IPS-NIHi7 (cell line): ENCODE measurements around the gene COPS2.

Source experiments
- DNase-seq: peaks from one replicate; pipeline ENCODE4 v3.0.0; 2012; ENCODE audit warnings: mixed read lengths; ENCODE audit errors: extremely low spot score

The COPS2 gene

DNA sequence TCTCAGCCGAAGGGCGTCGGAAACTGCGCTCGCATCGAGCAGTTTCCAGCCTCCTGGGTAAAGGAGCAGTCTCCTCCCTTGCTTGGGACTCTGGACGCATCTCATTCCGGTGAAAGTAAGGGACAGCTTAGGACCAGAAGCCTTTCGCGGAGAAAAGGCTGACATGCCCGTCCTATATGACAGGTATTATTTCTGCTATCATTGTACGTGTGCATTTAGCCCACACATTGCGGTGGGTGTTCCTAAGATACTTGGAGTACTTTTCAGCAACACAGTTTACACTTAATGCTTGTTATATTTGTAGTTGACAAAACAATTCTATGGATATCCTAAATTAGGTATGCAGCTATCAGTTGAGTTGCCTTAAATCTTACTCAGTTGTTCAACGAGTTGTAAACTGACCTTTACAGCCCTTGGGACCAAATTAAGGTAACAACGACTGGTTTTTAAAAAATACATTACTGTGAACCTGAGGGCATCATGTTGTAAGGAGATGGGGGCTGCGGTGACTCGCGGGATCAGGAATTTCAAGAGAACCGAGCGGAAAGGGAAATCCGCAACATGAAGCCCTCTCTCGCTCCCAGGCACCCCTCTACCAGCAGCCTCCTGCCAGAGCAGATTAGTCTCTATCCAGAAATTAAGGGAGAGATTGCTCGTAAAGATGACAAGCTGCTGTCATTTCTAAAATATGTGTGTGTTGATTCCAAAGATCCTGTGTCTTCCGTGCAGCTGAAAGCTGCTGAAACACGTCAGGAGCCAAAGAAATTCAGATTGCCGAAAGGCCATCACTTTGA, 632 bp upstream of the COPS2 start:
- DNase-seq: peak; percentile 23

- DNase-seq: no peak
Measured at GRCh38 chr15:49154799-49155109, 645 bp downstream of the COPS2 start.

GRCh38 chr15:49154359-49154758, 1.0 kb downstream of the COPS2 start:
- DNase-seq: no peak

- DNase-seq: no peak
Measured at GRCh38 chr15:49152552-49153312, 2.7 kb downstream of the COPS2 start.

DNA sequence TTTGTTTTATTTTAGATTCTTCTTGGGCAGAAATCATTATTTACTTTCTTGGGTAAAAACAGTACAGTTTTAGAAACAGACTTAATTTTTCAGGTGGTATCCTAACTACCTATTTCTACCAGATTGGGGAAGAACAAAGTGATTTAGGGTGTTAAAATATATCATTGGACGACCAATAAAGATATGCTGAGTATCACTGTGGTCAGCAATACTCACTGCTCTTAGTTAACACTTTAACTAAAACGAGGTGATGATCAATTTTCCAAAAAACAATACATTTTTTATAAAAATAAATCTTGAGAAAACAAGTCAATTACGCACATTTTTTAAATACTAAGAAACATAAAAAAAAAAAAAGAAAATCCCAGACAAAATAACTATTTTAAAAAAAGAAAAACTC, 3.6 kb downstream of the COPS2 start:
- DNase-seq: no peak

DNA sequence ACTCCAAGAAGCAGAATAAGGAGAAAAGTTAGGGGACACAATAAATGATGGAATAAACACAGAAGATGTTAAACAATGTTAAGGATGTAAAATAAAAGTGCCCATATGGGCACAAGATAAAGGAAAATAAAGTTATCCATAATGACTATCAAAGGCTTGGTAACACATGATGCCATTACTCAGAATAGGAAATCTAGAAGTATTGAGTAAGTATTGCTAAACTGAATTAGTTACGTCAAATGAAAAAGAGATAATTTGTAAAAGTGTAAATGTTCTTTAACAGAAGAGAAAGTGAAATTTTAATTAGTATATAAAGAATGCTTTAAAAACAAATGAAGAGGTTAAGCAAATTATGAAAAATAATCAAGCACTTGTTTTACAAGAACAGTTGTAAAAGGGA, 6.7 kb downstream of the COPS2 start:
- DNase-seq: no peak

DNA sequence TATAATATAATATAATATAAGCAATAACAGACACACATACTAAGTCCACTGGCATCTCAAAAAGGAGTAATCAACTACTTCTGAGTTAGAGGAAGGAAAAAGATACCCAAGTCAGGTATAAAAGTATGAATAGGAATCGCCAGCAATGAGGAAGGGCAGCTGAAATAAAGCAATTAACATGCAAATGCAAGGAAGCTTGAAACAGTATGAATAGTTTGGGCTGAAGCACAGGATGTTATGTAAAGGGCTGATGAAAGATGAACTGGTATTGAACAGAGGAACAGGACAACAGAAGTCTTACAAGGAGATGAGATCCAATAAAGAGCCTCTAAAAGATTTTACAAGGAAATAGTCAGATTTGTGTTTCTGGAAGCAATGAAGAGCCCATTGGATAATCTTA, 7.1 kb downstream of the COPS2 start:
- DNase-seq: no peak

DNA sequence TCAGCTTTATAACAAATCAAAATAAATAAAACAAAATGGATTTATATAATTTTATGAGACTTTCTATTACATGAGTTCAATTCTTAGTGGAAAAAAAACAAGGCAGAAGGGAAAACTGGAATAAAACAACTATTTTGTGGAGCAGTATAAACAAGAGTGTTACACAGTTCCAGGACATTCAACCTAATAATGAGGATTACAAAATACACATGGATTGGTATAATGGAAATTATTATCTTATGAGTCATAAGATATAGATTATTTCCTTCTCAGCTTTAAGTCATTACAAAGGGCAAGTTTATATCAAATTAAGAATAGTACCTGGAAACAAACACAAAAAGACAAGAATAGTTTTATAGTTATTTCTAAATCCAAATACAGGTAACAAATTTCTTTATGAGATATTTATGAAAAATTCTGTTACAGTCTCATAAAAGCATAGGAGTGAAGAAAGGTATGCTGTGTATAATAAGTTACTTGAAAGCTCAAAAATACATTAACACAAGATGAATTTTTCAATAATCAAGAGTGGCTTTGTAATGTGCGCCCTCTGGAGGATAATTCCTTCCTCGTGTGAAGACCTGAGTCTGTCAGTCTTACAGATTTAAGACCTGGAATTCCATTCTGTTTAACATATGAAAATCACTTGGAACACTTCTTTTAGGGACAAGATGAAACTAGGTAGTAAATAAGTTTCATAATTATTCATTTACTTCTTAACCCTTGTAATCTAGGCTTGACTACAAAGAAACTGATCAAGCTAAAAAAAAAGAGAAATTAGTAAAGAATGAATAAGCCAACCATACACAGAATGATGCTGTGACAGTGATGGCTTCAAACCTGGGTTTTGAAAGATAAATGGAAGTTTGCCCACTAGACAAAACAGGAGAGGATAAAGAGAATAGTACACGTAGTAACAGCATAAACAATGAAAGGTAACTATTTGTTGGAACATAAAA, 9.5 kb downstream of the COPS2 start:
- DNase-seq: peak; percentile 19

GRCh38 chr15:49137861-49138260, 17.5 kb downstream of the COPS2 start:
- DNase-seq: no peak

DNA sequence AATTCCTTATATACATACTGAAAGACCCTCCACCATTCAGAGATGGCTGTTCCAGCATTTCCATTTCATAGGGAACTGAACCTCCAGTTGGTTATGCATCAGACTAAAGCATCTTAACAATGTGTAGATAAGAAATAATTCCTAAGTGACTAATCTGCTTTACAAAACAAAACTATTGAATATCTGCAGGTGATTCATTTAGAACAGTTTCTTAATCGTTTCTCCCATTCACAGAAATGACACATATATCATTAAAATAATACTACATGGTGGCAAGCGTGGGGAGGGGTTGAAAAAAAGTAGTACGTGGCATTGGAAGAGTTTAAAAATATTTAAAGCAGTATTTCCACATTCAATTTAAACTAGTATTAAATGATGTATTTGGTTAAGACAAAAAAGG, 19.5 kb downstream of the COPS2 start:
- no peak for DNase-seq

- no peak for DNase-seq
Measured at GRCh38 chr15:49135342-49135857, 20.0 kb downstream of the COPS2 start.

GRCh38 chr15:49134683-49135341, 20.6 kb downstream of the COPS2 start:
- no peak for DNase-seq

- no peak for DNase-seq
Measured at GRCh38 chr15:49131403-49131802, 24.0 kb downstream of the COPS2 start.

DNA sequence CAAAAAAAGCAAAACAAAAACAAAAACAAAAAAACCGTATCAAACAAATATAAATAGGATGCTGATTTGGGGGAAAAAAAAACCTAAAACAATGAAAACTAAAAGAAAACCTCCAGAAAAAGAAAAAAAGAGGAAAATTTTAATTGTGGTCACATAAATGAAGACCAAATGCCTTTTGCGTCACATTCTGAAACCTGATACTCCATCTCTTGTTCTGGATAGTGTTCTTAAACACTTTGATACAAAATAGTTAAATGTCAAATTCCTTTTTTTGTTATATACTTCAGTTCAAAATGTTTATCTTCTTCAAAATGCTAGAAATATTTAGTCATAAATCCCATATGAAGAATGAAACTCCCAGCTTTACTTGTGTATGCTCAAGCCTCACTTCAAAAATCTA, 31.0 kb downstream of the COPS2 start:
- no peak for DNase-seq

DNA sequence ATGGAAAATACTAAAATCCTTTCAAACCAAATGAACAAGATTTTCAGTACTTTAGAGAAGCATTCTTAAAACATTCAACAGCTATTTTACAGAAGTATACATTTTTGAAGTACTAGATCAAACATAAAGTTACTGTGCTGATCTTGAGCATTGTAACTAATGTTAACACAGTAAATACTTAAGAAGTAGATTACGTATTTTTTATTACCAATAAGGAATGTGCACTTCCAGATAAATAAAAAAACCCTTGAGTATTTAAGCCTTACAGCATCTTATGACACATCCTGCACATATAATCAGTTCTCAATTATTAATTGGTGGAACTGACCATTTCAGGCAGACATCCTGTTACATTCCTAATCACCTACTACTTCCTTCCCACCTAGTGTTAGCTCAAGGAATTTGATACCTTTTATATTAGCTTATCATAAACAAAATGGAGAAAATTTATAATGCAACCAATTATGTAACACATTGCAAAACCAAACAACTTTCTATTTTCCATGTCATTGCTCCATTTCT, 32.8 kb downstream of the COPS2 start:
- no peak for DNase-seq

DNA sequence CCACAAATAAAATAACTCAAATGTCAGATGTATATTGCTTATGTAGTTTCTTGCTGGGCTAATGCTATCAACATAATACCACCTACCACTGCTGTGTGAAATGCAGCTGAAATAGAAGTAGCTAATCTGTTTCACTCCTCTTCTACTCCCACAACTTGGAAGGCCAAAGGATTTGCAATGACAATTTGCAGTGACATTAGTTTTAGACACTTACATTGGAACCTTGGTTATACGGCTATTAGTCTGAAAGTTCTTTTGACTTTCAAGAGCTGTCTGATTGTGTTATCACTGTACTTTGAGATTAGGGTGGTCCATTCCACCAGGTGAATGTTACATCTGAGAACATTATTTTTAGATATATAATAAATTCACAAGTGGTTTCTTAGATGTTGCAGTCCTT, 33.5 kb downstream of the COPS2 start:
- no peak for DNase-seq

DNA sequence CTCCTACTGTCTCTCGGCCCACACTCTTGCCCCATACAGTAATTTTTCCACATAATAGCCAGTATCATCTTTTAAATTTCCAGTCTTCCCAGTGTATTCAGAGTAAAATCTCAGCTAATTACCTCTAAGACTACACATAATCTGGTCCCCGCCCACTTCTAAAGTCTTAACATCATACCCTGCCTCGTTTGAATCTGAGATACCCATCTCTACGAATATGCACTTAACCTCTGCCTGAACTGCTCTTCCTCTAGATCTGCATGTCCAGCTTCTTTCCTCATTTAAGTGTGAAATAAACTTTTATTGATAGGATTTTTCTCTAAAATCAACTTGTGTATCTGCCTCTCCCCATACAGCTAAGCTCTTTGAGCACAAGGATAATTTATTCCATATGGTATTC, 34.6 kb downstream of the COPS2 start:
- DNase-seq: no peak

- DNase-seq: no peak
Measured at GRCh38 chr15:49116108-49116857, 39.1 kb downstream of the COPS2 start.

GRCh38 chr15:49115062-49115461, 40.3 kb downstream of the COPS2 start:
- no peak for DNase-seq

DNA sequence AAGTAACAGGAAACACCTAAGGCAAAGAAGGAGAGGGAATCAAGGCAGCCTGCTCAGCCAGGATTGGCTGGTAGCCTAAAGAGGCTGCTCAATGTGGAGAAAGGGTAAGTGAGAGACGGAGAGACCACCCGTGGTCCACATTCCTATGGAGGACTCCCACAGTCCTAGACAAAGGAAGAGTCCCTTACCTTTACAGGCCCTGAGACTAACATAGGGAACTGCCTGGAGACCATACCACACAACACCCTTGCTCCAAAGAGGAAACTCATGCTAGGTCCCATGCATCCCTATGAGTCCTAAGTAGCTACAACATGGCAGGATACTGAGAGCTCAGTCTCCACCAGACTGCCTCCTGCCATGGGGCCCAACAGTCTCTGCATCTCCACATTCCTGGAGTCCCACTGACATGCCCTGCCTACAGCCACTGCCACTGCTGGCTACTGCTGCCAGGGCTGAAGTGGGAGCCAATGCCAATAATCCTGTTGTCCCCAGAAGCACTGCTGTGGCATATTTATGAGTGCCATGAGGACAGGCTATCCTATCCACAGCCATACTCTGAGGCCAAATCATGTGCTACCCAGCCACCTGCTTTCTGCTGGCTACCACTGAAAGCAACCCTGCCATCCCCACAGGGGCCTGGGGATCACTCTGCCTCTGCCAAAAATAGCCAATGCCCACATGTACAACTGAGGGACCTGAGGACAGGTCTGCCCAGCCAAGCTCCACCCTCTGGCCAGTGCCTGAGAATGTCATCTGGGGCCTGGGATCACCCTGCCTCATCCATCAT, 45.0 kb downstream of the COPS2 start:
- DNase-seq: peak; percentile 49
